AG10803 (cell line): ENCODE data around the gene PTPN12.
"Not testable (repeated sequence)": the region's sequence is repeated elsewhere in the genome, so short reads cannot be mapped to it uniquely, and the experiment has no call there.

Experiments
- DNase-seq: peaks from one replicate; pipeline ENCODE4 v3.0.0; 2010; ENCODE audit warnings: low read depth
- H3K4me3 ChIP-seq: 2 replicates; pipeline ENCODE4 v1.5.1; 2011; ENCODE audit warnings: mild to moderate bottlenecking, low read length, control low read depth
- TF ChIP-seq, protein P1 (sequence below): conservative IDR thresholded peaks from 2 replicates; pipeline ENCODE4 v1.5.1; 2011; ENCODE audit warnings: mild to moderate bottlenecking, low read length, control low read depth, inconsistent platforms

Gene PTPN12

DNA sequence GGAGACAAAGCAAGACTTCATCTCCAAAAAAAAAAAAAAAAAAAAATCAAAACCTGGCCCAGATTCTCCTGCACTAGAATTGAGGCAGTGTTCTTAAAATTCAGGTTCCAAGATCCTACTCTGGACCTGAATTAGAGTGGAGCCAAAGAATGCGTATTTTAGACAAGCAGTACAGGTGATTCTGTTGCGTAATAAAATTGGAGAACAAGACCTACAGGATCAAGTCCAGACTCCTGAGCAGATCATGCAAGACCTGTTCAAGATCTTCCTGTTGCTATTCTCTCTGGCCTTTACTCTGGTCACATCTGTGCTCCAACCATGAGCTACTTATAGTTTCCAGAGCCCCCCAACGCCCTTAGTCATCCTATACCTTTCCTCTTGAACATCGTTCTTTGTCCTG lies 107.7 kb downstream of the PTPN12 start:
- no peak for DNase-seq
- TF ChIP-seq, protein P1, sequence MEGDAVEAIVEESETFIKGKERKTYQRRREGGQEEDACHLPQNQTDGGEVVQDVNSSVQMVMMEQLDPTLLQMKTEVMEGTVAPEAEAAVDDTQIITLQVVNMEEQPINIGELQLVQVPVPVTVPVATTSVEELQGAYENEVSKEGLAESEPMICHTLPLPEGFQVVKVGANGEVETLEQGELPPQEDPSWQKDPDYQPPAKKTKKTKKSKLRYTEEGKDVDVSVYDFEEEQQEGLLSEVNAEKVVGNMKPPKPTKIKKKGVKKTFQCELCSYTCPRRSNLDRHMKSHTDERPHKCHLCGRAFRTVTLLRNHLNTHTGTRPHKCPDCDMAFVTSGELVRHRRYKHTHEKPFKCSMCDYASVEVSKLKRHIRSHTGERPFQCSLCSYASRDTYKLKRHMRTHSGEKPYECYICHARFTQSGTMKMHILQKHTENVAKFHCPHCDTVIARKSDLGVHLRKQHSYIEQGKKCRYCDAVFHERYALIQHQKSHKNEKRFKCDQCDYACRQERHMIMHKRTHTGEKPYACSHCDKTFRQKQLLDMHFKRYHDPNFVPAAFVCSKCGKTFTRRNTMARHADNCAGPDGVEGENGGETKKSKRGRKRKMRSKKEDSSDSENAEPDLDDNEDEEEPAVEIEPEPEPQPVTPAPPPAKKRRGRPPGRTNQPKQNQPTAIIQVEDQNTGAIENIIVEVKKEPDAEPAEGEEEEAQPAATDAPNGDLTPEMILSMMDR: no peak

DNA sequence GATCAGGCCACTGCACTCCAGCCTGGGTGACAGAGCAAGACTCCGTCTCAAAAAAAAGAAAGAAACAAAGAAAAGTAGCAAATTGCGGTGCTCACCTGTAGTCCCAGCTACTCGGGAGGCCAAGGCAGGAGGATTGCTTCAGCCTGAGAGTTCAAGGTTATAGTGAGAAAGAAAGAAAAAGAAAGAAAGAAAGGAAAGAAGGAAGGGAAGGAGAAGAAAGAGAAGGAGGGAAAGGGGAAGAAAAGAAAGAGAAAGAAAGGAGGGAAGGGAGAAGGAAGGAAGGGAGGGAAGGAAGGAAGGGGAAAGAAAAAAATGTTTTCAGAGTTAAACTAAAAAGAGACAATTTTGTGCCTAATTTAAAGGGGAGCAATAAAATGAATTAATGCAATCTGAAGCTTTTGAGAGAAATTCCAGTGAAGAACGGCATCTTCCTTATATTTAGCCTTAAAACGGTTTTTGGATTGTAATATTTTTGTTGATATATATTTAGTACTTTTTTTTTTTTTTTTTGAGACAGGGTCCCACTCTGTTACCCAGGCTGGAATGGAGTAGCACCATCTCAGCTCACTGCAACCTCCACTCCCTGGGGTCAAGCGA lies 111.7 kb downstream of the PTPN12 start:
- DNase-seq: no peak
- H3K4me3 ChIP-seq: no peak overlapping the region
- TF ChIP-seq, protein P1: no peak

More for the DNA sequence above, 107.7 kb downstream of the PTPN12 start:
- H3K4me3 ChIP-seq: no peak overlapping the region

DNA sequence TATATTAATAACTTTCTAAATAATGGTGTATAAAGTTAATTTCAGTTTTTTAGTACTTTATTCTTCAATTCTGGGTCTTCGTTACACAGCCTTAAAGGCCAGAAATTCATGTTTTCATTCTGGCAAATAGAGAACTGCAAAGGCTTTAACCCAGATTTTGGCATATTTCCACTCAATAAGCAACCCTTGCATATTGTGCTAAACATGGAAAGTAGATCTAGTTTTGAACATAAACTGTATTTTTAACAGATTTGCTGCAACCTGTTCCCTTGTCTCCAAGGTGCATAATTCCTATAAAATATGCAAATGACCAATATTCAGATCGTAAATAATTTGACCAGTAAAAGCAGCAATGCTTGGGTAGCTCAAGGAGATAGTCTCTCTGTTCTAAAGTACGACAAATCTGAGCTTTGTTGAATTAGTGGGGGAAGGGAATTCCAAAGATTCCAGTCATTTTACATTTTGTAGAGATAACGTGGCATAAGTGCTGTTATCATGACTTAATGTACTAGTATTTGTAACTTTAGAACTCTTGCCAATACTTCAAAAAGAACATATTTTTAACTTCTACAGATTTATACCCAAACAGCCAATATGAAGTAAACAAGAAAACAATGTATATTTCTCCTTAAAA lies 112.7 kb downstream of the PTPN12 start:
- DNase-seq: no peak
- TF ChIP-seq, protein P1: no peak
- H3K4me3 ChIP-seq: no peak overlapping the region

DNA sequence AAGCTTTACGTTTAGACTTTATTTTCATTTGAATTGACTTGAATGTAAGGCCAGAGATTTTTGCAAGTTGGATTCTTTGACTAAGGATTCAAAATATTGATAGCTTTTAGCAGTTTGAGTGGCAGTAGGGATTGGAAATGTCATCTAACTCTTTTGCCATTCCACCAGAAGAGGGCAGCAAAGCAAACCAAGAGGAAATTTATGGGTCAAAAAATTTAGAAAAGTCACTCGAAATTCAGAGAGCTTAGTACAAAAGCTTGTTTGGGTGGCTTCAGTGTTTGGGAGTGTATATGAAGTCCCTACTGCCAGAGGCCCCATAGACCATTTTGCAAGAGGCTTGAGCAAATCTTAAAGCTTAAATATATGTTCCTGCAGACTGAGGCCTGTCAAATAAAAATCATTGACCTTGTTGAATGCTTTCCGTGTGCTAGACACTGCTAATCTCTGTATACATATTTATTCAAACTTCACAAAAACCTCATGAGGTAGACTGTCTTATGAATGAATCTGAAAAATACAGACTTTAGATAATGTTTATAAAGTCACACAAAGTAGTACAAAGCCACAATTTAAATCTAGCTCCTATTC lies 114.6 kb downstream of the PTPN12 start:
- H3K4me3 ChIP-seq: no peak overlapping the region
- TF ChIP-seq, protein P1: peak; percentile 85
- peak; percentile 34 for DNase-seq

DNA sequence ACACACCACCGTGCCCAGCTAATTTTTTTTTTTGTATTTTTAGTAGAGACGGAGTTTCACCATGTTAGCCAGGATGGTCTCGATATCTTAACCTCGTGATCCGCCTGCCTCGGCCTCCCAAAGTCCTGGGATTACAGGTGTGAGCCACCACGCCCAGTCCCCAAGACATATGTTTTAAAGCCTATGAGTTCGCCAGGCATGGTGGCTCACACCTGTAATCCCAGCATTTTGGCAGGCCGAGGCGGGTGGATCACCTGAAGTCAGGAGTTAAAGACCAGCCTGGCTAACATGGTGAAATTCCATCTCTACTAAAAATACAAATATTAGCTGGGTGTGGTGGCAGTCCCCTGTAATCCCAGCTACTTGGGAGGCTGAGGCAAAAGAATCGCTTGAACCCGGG lies 115.7 kb downstream of the PTPN12 start:
- not testable (repeated sequence) for H3K4me3 ChIP-seq, DNase-seq

DNA sequence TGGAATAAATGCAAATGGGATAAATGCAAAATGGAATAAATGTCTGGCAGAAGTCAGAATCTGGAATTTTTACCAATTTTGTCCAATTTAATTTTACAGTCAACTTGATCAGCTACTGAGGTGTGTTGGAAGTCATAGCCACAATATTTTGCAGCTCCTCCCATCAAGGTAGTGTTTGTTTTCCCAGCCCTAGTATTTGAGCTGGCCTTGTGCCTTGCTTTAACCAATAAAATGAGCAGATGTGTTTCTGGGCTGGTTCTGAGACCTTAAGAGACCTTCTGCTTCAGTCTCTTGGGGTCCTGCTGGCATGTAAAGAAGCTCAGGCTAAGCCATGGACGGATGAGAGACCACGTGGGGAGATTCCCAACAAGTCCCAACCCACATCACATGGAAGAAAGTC lies 116.5 kb downstream of the PTPN12 start:
- DNase-seq: no peak
- TF ChIP-seq, protein P1: no peak
- no peak overlapping the region for H3K4me3 ChIP-seq

DNA sequence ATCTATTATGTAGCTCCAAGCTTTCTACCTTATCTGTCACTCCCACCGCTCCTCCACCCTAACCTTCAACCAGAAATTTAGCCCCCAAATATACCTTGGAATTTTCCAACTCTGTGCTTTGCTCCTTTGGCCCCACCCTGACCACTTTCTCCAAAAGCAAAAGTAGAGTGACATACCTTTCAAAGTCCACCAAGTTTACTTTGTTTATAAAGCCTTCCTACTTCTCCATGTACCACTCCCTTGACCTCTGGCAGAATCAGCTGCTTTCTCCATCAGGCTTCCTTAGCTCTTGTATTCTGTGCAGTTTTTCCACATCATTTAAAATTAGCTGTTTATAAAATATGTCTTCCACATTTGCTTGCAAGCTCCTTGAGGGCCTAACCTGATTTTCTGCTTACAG lies 118.3 kb downstream of the PTPN12 start:
- no peak for DNase-seq
- H3K4me3 ChIP-seq: no peak overlapping the region
- TF ChIP-seq, protein P1: no peak
